ENCODE data around the gene RPS8.
A peak's percentile ranks its signal among the peaks of the same experiment; 100 is the strongest.
"Not testable (repeated sequence)": the region's sequence is repeated elsewhere in the genome, so short reads cannot be mapped to it uniquely, and the experiment has no call there.

RPS8 gene

DNA sequence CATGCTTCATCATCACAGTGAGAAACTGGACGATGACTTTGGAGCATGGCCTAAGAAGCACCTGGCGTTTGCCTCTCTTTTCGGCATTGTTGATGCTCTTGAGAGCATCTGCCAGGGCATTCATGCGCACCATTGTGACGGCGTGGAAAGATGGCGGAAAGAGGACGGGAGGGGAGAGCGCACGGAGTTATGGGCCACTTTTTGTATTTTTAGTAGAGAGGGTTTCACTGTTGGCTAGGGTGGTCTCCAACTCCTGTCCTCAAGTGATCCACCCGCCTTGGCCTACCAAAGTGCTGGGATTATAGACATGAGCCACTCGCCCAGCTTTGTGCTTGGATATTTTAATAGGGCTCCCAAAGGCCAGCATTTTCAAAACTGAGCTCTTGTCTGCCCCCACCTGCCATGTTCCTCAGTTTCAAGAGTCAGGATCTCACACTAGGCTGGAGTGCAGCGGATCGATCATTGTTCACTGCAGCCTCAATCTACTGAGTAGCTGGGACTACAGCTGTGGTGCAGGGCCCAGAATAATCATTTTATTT, 5.3 kb downstream of the RPS8 start:
- ATAC-seq = no peak

DNA sequence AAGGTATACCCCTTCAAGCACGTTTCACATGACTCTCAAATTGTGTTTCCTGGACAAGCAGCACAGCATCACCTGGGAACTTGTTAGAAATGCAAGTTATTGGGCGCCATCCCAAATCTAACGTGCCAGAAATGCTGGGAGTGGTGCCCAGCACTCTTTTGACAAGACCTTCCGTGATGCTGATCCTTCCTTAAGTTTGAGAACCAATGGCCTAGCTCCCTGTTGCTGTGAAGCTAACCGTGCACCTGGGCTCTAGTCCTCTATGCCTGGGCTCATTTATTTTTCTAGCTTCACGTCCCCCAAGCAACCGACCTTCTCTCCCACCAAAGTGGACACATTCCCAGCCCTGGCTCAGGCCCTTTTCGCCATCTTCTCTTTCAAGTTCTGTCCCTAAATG, 8.4 kb downstream of the RPS8 start:
- ATAC-seq (no peak), DNase-seq (no peak)

More for the DNA sequence above, 5.3 kb downstream of the RPS8 start:
- DNase-seq = no peak

DNA sequence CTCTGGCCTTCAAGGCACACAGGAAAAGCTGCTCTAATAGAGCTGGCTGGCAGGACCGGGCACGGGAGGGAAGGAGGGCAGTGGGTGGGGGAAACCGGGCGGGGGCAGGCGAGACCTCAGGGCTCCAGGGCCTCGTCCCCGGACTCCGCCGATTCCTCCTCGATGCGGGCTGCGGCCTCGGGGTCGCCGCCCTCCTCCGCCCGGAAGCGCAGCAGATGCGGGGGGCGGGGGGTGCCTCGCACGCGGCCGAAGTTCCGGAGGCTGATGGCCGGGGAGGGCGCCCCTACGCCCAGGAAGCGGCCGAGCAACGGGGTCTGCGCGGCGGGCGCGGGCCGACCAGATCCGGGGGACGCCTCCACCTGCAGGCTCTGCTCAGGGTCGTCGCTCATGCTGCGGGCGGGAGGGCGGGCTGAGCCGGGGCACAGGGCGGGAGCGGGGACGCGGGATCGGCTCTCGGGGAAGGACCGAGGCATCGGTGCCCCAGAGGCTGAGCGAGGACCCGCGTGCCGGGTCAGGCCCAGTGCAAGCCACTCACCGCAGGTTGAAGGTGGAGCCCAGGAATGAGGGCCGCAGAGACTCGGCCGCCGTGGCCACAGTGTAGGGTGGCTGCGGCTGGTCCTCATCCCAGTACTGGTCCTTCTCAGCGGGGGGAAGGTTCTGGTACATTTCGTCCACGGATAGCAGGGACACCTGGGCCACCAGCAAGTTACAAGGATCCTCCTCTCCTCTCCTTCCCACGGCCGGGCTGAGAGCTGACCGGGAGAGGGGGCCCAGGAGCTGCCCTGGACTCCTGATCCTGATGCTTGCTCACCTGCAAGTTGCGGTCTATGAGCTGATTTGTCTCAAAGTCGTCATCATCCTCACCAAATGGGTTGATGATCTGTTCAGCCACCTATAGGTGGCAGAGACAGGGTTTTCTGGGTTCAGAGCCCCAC, 9.0 kb downstream of the RPS8 start:
- DNase-seq (peak; percentile 54), ATAC-seq (peak; percentile 25)

DNA sequence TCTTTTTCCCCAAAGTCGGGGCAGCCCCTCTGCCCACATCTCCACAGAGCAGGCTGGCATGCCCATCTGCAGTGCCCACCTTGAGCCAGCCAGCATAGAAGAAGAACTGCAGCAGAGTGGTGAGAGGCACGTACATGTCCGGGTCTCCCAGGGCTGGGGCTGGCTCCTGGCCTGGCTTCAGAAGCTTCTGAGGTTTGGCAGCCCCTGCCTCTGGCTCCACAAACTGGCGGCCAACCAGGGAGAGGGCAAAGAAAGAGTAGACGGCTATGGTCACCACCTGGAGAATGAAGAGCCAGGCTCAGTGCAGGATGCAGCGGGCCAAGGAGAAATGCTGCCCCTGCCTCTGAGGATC, 9.7 kb downstream of the RPS8 start:
- DNase-seq (no peak), ATAC-seq (no peak)

DNA sequence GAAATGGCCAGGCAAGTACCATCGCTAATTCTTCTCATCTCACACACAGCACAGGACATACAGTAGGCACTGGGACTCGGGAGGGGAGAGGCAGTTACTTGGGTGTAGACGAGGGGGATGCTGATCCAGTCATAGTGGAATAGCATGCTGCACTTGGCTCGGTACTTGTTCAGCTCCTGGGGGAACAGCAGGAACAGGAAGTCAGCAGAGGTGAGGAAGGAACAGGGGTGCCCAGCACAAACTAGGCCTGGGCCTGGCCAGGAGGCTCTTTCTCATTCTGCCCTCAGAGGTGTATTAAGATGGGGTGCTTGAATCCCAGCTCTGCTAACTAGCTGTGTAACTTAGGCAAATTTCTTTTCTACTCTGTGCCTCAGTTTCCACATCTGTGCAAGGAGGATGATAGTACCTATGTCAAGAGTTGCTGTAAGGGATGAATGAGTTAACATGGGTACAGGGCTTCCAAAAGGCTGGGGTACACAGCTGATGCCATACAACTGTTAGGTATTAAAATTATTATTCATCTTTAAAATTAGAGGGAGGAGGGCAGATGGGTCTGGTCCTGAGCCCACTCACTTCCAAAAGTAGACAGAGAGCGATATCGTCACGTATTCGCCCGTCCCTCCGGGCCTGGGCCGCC, 10.3 kb downstream of the RPS8 start:
- no peak for ATAC-seq
- DNase-seq = no peak

DNA sequence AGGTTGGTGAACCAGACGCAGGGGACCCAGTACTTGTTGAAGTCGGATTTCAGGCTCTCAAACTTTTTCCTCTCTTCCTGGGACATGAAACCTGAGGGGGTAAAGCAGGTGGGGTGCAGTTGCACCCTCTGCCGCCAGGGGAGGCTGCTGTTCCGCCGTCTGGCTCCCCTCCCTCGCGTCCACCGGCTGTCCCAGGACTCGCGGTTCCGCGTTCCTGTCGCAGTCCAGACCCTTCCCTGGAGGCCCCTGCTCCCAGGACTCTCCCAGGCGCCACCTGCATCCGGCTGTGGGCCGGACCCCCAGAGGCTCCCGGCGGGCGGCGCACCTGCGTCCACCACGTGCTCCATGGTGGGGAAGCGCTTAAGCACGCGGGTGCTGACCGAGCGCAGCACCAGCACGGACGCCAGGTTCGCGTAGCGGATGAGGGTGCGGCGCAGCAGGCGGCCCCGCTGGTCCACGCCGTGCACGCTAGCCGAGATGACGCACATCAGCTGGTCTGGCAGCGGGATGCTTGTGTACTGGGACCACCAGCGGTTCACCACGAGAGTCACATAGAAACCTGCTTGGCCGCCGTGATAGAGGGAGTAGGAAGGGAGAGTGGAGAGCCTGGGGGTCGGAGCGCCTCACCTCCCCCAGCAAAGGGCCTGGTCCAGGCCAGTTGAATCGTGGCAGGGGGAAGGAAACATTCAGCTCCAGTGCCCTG, 10.9 kb downstream of the RPS8 start:
- ATAC-seq = peak; percentile 58
- DNase-seq = peak; percentile 87

DNA sequence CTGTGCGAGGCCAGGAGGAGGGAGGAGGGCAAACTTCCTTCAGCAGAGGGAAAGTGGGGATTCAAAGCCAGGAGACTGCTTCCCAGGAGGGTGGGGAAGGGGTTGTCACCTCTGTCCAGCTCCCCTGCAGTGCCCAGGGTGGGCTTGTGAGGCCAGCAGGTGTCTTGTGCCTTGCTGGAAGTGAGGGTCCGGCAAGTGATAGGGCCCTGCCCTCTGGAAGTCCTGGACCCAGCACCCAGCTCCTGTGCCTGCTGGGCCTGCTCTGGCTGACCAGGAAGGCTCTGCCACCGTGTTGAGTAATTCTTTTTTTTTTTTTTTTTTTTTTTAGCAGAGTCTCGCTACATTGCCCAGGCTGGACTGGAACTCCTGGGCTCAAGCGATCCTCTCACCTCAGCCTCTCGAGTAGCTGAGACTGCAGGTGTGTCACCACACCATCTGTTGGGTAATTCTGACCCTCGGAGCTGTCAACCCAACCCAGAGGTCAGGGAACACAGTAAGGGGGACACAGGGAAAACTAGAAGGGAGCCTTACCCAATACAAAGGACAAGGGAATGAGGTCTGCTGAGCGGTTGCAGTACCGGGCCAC, 11.6 kb downstream of the RPS8 start:
- ATAC-seq = no peak

DNA sequence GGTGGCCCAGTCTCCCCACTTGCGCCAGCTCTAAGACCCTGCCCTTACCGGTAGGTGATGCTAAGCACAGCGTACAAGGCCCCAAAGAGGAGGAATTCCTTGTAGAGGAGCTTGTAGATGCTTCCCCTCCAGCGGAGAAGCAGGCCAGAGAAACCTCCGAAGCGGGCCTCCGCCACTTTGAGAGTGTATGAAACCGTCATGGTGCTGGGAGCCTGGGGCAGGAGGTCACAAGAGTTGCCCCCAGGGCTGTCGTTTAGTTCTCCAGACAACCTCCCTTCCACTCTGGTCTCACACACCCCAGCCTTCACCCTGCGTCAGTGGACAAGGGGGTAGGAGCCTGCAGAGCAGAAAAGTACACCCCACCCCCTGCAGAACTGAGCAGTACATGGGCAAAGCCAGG, 12.2 kb downstream of the RPS8 start:
- ATAC-seq (no peak), DNase-seq (no peak)

More for the DNA sequence above, 11.6 kb downstream of the RPS8 start:
- DNase-seq = no peak

DNA sequence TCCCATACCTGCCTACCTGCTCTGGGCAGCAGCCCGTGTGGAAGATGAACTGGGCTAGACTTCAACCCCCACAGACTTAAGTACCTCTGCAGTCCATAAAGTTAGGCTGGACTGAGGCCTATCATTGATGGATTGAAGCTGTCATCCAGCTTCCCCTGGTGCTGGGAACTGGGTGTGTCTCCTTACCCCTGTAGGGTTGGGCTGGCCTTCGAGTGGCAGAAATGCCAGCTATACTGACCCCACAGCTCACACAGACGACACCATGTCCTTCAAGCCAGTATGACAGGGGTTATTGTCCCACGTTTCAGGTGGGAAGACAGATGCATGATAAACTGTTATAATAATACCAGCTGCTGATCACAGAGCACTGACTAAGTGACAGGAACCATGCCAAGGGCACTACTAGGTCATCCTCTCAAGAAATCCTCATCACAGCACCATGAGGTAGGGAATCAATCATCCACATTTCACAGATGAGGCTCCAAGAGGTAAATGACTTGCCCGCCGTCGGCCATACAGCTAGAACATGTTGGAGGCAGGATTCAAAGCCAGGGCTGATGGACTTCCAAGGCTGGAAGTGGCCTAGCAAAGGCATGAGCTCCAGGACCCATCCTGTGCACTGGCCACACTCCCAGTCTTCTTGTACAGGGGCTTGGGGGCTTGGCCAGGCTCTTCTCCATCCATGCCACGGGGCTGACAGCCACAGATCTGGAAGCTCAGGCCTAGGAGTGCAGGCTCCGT, 12.9 kb downstream of the RPS8 start, which contains the start of gene BEST4:
BEST4 (minus strand) TSS at position 51 of the 741 bp plus-strand sequence. CDS start 465 bp downstream, outside the sequence.
- ATAC-seq (no peak), DNase-seq (no peak)

DNA sequence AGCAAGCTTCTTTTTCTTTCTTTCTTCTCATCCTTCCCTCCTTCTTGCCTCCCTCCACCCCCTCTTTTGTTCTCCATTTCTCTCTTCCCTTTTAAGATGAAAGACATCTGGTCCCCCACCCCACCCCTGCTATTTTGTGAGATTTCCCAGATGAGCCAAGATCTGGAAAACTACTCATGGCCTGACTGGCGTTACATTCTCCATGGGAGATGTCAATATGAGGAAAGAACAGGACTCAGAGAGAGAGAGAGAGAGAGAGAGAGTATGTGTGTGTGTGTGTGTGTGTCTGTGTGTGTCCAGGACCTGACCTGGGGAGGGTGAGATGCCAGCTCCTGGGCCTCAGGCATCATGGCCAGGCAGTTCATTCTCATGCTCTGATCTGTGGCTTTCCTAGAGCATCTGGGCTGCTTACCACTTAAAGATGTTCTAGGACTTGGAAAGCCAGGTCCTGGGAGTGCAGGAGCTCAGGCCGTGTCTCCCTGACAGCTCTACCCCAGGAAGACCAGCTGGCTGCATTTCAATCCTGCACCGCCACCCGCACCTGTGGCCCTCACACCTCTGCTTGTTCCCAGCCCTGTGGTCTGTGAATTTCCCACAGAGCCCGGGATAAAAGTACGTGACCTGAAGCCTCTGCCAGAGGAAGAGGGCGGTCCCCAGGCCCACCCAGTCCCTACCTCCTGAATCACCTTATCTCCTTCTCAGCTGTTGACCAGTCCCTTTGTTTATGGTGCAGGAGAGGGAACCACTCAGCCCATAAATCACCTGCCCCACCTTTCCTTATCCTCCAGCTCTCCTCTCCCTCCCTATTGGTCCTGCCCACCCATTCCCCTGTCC, 15.8 kb downstream of the RPS8 start:
- no peak for ATAC-seq
- DNase-seq = no peak

DNA sequence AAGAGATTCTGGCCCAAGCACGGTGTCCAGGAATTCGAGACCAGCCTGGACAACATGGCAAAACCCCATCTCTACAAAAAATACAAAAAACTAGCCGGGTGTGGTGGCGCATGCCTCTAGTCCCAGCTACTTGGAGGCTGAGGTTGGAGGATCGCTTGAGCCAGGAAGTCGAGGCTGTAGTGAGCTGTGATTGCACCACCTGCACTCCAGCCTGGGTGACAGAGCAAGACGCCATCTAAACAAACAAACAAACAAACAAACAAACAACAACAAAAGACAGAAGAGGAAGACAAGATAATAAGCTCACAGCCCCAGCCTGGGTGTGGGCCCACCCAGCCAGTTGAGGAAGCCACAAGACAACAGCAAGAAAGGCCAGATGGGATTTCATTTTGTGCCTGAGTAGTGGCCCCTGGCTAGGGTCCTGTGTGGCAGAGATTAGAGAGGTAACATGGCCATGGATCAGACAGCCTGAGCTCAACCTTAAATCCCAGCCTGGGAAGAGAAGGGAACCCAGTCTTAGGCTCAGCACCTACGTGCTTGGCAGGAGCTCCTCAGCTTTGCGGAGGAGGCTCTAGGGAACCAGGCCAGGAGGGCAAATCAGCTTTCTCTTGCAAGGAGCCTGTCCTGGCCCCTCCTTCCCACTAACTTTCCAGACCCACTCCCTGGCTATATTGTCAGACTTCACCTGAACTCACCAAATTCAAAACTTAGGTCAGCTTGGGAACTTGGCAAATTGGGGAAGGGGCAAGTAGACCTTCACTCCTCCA, 17.6 kb downstream of the RPS8 start:
- DNase-seq (no peak), ATAC-seq (no peak)

DNA sequence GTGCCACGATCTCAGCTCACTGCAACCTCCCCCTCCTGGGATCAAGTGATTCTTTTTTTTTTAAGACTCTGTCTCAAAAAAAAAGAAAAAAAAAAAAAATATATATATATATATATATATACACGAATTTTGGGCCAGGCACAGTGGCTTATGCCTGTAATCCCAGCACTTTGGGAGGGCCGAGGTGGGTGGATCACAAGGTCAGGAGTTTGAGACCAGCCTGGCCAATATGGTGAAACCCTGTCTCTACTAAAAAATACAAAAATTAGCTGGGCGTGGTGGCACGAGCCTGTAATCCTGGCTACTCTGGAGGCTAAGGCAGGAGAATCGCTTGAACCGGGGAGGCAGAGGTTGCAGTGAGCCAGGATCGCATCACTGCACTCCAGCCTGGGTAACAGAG, 22.5 kb downstream of the RPS8 start:
- not testable (repeated sequence) for ATAC-seq, DNase-seq

DNA sequence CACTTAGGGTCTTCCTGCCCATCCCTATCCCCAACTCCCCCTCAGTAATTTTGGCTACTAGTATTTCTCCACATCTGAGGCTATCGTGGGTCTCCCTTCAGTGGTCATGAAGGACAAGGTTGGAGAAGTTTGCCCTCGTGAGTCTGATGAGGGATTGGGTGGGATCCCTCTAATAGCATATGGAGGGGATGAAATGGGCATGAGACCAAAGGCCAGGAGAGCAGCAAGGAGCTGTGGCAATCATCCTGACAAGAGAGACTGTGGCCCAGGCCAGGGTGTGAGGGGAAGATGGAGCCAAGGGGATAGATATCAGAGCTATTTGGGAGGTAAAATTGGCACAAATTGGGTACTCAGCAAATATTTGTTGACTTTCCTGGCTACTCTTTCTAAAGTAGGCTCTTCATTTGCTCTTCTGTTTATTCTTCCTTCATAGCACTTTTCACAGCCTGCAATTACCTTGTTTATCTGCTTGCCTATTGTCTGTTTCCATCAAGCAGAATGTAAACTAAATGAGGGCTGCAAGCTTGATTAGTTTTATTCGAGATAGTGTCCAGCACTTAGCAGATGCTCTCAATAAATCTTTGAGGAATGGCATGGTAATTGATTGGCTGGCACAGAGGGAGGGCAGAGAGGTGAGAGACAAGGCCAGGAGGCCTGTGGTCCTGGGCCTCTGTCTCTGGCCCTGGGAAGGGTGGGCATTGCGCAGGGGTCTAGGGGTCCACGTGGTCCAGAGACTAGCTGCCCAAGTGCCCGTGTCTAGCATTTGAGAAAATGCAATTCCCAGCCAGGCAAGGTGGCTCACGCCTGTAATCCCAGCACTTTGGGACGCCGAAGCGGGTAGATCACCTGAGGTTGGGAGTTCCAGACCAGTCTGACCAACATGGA, 23.4 kb downstream of the RPS8 start:
- no peak for DNase-seq
- ATAC-seq = no peak

DNA sequence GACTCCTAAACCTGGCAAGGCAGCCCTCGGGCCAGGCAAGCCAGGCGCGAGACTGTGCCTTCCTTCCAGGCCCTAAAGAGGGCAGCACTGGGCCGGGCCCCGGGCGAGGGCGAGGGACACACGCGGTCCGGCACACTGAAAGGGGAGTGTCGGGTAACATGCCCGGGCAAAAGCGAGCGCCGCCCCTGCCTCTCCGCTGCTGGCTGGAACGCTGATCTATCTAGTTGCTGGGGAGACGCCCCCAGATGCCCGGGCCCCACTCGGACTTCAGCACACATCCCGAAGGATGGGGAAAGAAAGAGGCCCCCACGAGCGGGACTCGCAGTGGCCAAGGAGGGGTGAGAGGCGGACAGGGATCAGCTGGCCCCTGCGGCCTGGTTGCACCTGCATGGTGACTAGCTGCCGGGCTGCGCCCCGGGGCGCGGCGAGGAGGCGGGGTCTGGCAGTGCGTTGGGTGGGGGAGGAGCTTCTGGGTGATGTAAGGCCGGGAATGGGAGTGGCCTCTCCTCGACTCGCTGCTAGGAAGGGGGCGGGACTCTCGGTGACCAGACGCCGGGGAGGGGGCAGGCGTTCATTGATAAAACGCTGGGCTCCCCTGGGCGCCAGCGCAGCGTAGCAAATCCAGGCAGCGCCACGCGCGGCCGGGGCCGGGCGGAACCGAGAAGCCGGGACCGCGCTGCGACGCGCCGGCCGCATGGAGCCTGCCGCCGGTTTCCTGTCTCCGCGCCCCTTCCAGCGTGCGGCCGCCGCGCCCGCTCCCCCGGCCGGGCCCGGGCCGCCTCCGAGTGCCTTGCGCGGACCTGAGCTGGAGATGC, 24.6 kb downstream of the RPS8 start, which contains the start of gene PLK3:
PLK3 (plus strand) TSS at position 608 of the 815 bp plus-strand sequence; CDS start at position 695, 87 bp downstream.
- ATAC-seq = peak; percentile 82
- DNase-seq = peak; percentile 99

DNA sequence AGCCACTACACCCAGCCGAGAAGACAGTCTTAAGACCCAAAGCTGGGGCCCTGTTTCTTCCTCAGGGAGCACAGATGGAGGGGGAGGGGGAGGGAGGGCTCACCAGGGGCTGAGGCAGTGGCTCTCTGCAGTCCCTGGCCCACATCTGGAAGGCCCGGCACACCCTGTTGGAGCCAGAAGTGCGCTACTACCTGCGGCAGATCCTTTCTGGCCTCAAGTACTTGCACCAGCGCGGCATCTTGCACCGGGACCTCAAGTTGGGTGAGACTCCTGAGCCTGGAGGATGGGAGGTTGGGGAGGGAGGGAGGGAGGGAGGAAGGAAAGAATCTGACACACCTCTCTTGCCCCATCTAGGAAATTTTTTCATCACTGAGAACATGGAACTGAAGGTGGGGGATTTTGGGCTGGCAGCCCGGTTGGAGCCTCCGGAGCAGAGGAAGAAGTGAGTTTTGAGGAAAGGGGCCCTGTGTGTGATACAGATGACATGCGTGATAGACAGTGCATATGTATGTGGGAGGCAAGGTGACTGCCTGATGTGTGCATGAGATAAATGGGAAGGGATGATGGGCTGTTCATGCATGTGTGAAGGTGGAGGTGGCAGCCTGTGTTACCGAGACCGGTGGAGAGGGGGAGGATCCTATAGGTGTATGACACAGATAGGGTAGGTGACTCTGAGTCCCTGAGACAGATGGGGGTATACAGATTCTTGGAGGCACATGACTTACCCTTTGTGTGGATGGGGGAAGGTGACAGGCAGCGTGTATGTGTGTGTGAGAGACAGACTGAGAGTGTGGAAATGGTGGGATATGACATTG, 26.4 kb downstream of the RPS8 start:
- peak; percentile 7 for ATAC-seq

DNA sequence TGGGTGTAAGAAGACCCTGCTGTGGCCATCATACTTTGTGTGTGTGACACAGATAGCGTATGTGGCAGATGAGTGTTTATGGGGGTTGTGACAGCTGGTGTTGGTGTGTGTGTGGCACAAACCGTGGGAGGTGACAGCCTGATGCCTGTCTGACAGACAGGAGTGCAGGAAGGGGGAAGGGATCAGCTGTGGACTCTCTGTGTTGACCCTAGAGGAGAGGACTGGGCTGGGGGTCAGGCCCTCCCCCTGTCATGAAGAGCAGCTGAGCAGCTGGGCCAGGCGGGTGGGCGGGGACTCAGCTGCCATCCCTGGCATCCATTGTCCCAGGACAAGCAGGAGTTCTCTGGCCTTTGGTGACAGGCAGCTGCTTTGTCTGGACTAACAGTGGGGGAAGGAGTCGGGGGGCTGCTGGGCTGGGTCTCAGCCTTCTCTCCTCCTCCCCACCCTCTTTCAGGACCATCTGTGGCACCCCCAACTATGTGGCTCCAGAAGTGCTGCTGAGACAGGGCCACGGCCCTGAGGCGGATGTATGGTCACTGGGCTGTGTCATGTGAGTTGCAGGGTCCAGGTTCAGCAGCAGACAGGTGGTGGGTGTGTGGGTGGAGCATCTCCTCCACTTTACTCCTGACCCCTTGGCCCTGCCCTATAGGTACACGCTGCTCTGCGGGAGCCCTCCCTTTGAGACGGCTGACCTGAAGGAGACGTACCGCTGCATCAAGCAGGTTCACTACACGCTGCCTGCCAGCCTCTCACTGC, 27.1 kb downstream of the RPS8 start:
- no peak for DNase-seq

More for the DNA sequence above, 26.4 kb downstream of the RPS8 start:
- peak; percentile 39 for DNase-seq

More for the DNA sequence above, 27.1 kb downstream of the RPS8 start:
- ATAC-seq = no peak
